OCI-LY1 (cell line): ENCODE results near the gene TRIP12.

Experiments
- H2AFZ ChIP-seq: fragments of 200-600 bp; sonication (generic), shearing (Covaris generic); 2 replicates; pipeline ENCODE4 v1.6.0; 2014; ENCODE audit warnings: antibody characterized with exemption, mild to moderate bottlenecking, low read length
- H3F3A ChIP-seq: fragments of 200-600 bp; sonication (generic), shearing (Covaris generic); 2 replicates; pipeline ENCODE4 v1.6.0; 2014; ENCODE audit warnings: mild to moderate bottlenecking, antibody characterized with exemption, low read length, moderate library complexity; ENCODE audit not compliant: insufficient read depth
- H3K27ac ChIP-seq: fragments of 200-600 bp; sonication (generic); 2 replicates; pipeline ENCODE4 v1.5.1; 2014; ENCODE audit warnings: low read length, mixed run types, mild to moderate bottlenecking, low read depth; ENCODE audit not compliant: poor library complexity, severe bottlenecking
- H3K27me3 ChIP-seq: fragments of 200-600 bp; sonication (generic); 2 replicates; pipeline ENCODE4 v1.6.0; 2014; ENCODE audit warnings: antibody characterized with exemption, mild to moderate bottlenecking, low read length, moderate library complexity; ENCODE audit not compliant: insufficient read depth
- H3K36me3 ChIP-seq: fragments of 200-600 bp; sonication (generic); 2 replicates; pipeline ENCODE4 v1.6.1; 2014; ENCODE audit warnings: mild to moderate bottlenecking, antibody characterized with exemption, low read length, moderate library complexity, mixed read lengths; ENCODE audit not compliant: insufficient read depth
- H3K4me1 ChIP-seq: fragments of 200-600 bp; sonication (generic); 2 replicates; pipeline ENCODE4 v1.5.1; 2014; ENCODE audit warnings: mild to moderate bottlenecking, low read length, moderate library complexity; ENCODE audit not compliant: insufficient read depth, severe bottlenecking
- H3K4me2 ChIP-seq: fragments of 200-600 bp; sonication (generic), shearing (Covaris generic); 2 replicates; pipeline ENCODE4 v1.6.1; 2014; ENCODE audit warnings: low read length
- H3K4me3 ChIP-seq: fragments of 200-600 bp; sonication (generic); 2 replicates; pipeline ENCODE4 v1.5.1; 2014; ENCODE audit warnings: low read length, low read depth, mild to moderate bottlenecking, mixed read lengths; ENCODE audit not compliant: poor library complexity, severe bottlenecking
- H3K79me2 ChIP-seq: fragments of 200-600 bp; shearing (Covaris generic); 2 replicates; pipeline ENCODE4 v1.6.1; 2016; ENCODE audit warnings: mixed run types, low read length, mixed read lengths; ENCODE audit not compliant: insufficient read depth
- H3K9ac ChIP-seq: fragments of 200-600 bp; sonication (generic), shearing (Covaris generic); 2 replicates; pipeline ENCODE4 v1.6.1; 2014; ENCODE audit warnings: mild to moderate bottlenecking, low read length, mixed read lengths
- H3K9me2 ChIP-seq: fragments of 200-600 bp; sonication (generic), shearing (Covaris generic); 2 replicates; pipeline ENCODE4 v1.6.1; 2014; ENCODE audit warnings: low read depth, mild to moderate bottlenecking, low read length, mixed read lengths
- H3K9me3 ChIP-seq: fragments of 200-600 bp; shearing (Covaris generic); 2 replicates; pipeline ENCODE4 v1.6.1; 2014; ENCODE audit warnings: low read length, mixed read lengths
- H4K20me1 ChIP-seq: fragments of 200-600 bp; sonication (generic), shearing (Covaris generic); 2 replicates; pipeline ENCODE4 v1.6.0; 2016; ENCODE audit warnings: mild to moderate bottlenecking, low read length; ENCODE audit not compliant: insufficient read depth
- CTCF ChIP-seq: fragments of 200-600 bp; sonication (generic), shearing (Covaris generic); IDR thresholded peaks from 2 replicates; pipeline ENCODE4 v1.5.1; 2017; ENCODE audit warnings: mild to moderate bottlenecking, antibody characterized with exemption, low read length, moderate library complexity, mixed read lengths
- EZH2 ChIP-seq: fragments of 200-600 bp; sonication (generic), shearing (Covaris generic); IDR thresholded peaks from 2 replicates; pipeline ENCODE4 v1.8.0; 2017; ENCODE audit warnings: borderline replicate concordance, mixed run types, mild to moderate bottlenecking, antibody characterized with exemption, low read length, moderate library complexity, mixed read lengths

TRIP12 gene

GRCh38 chr2:229952256-229952835 is 30.5 kb upstream of the TRIP12 start:
- Histone ChIP-seq H2AFZ (no peak overlapping the region), H3K9ac (no peak overlapping the region), H3K79me2 (no peaks in the 10 kb centered on the region), H3K27ac (no peak overlapping the region), H3K4me3 (no peak overlapping the region), H3K9me3 (no peaks in the 10 kb centered on the region), H3K9me2 (no peaks in the 10 kb centered on the region), H3K36me3 (no peaks in the 10 kb centered on the region), H3K4me2 (no peak overlapping the region), H4K20me1 (no peaks in the 10 kb centered on the region), H3F3A (no peaks in the 10 kb centered on the region), H3K4me1 (no peaks in the 10 kb centered on the region), H3K27me3 (no peaks in the 10 kb centered on the region)
- TF ChIP-seq CTCF (no peak), EZH2 (no peak)

GRCh38 chr2:229947544-229947943 is 25.7 kb upstream of the TRIP12 start:
- H3K36me3 ChIP-seq = no peaks in the 10 kb centered on the region

GRCh38 chr2:229945975-229946374 is 24.2 kb upstream of the TRIP12 start:
- no peaks in the 10 kb centered on the region for H3F3A ChIP-seq
- no peak overlapping the region for H3K9ac ChIP-seq
- no peaks in the 10 kb centered on the region for H3K9me2 ChIP-seq
- no peak overlapping the region for H2AFZ ChIP-seq
- no peaks in the 10 kb centered on the region for H3K79me2 ChIP-seq
- TF ChIP-seq CTCF = no peak
- no peak for TF ChIP-seq EZH2
- H3K27ac ChIP-seq = no peak overlapping the region
- H3K4me2 ChIP-seq = no peak overlapping the region
- no peaks in the 10 kb centered on the region for H3K36me3 ChIP-seq
- no peaks in the 10 kb centered on the region for H3K4me1 ChIP-seq
- H3K4me3 ChIP-seq = no peak overlapping the region
- no peaks in the 10 kb centered on the region for H3K27me3 ChIP-seq
- no peaks in the 10 kb centered on the region for H3K9me3 ChIP-seq
- no peaks in the 10 kb centered on the region for H4K20me1 ChIP-seq

More at GRCh38 chr2:229947544-229947943, 25.7 kb upstream of the TRIP12 start:
- H3K9ac ChIP-seq = no peak overlapping the region
- no peaks in the 10 kb centered on the region for H3K9me3 ChIP-seq
- H3K4me2 ChIP-seq = no peak overlapping the region
- no peak overlapping the region for H3K27ac ChIP-seq
- TF ChIP-seq EZH2 (no peak), CTCF (no peak)
- H3F3A ChIP-seq = no peaks in the 10 kb centered on the region
- H3K79me2 ChIP-seq = no peaks in the 10 kb centered on the region
- no peaks in the 10 kb centered on the region for H4K20me1 ChIP-seq
- H3K9me2 ChIP-seq = no peaks in the 10 kb centered on the region
- H3K4me3 ChIP-seq = no peak overlapping the region
- H3K4me1 ChIP-seq = no peaks in the 10 kb centered on the region
- H2AFZ ChIP-seq = no peak overlapping the region
- no peaks in the 10 kb centered on the region for H3K27me3 ChIP-seq
